HepG2 (cell line): ENCODE results near the gene GUCY2C. TPM values are rescaled to one million over a fixed set of nuclear protein-coding genes. Genes with fewer than 3 reads are reported as not detected.

ENCODE experiments used
- ATAC-seq: fragments of 200-7000 bp; cut with Tn5 transposase; 3 replicates; pipeline ENCODE4 v1.9.1; 2020; ENCODE audit warnings: mild to moderate bottlenecking, moderate library complexity
- BruUV-seq: library from RNA; stranded (reverse); fragments of 400-500 nt; replicated peaks from 2 replicates; lab custom pipeline; 2021; lab: Mats Ljungman, UMichigan
- CTCF ChIA-PET: fragments of 300-600 bp; formaldehyde crosslinking; extraction: SDS; loops from one replicate; lab custom pipeline; 2021; ENCODE audit warnings: low total read pairs, inconsistent platforms, low intra/inter-chr PET ratio; lab: Yijun Ruan, JAX
- POLR2A ChIA-PET: fragments of 350-600 bp; sonication (Branson Sonifier 250); formaldehyde crosslinking; loops from one replicate; lab custom pipeline; 2020; ENCODE audit warnings: antibody characterized with exemption, inconsistent platforms; lab: Yijun Ruan, JAX
- DNase-seq: peaks from one replicate; pipeline ENCODE4 v3.0.0-alpha.2; 2015; ENCODE audit warnings: low spot score
- FAIRE-seq: peaks from 3 replicates; lab custom pipeline; 2011; peaks lifted over from hg19 to GRCh38; lab: Jason Lieb, UNC
- H2AFZ ChIP-seq: one replicate; pipeline ENCODE4 v1.6.1; 2011; ENCODE audit warnings: low read length, inconsistent platforms
- H3K27ac ChIP-seq: fragments of 300-600 bp; 3 replicates; pipeline ENCODE4 v1.8.0; 2011; ENCODE audit warnings: mixed run types, mild to moderate bottlenecking, mixed read lengths, low read length, inconsistent platforms; ENCODE audit not compliant: insufficient read depth; ENCODE audit errors: extremely low read length
- H3K27me3 ChIP-seq, 2 experiments: fragments of 200-600 bp in 1 of 2; 2 replicates in 1 of 2; 3 replicates in 1 of 2; pipeline versions ENCODE4 v1.6.0 to v1.8.0; 2011; ENCODE audit warnings: low read length in 2 of 2, mild to moderate bottlenecking in 2 of 2, moderate library complexity in 2 of 2, inconsistent platforms in 1 of 2; ENCODE audit not compliant: insufficient read depth in 2 of 2, control insufficient read depth in 1 of 2
- H3K36me3 ChIP-seq, 2 experiments: fragments of 200-600 bp in 1 of 2; replicated peaks in 1 of 2; 2 replicates in 1 of 2; 3 replicates in 1 of 2; pipeline versions ENCODE4 v1.5.1 to v1.8.0; 2011; ENCODE audit warnings: low read length in 2 of 2, inconsistent platforms in 1 of 2; ENCODE audit not compliant: insufficient read depth in 2 of 2, control insufficient read depth in 1 of 2
- H3K4me1 ChIP-seq: 2 replicates; pipeline ENCODE4 v1.5.1; 2012; ENCODE audit warnings: low read length, inconsistent platforms; ENCODE audit not compliant: insufficient read depth
- H3K4me2 ChIP-seq: 2 replicates; pipeline ENCODE4 v1.6.0; 2011; ENCODE audit warnings: low read depth, low read length, inconsistent platforms
- H3K4me3 ChIP-seq, 3 experiments: fragments of 200-600 bp in 1 of 3; sonication (generic), shearing (Covaris generic) in 1 of 3; replicated peaks in 1 of 3; 2 replicates each; pipeline ENCODE4 v1.5.1; 2011 to 2016; ENCODE audit warnings: low read length in 3 of 3, inconsistent platforms in 2 of 3, low read depth in 2 of 3, mild to moderate bottlenecking in 2 of 3, control low read depth in 1 of 3, mixed read lengths in 1 of 3; ENCODE audit not compliant: insufficient read depth in 1 of 3
- H3K79me2 ChIP-seq: one replicate; pipeline ENCODE4 v1.6.1; 2011; ENCODE audit warnings: low read length, inconsistent platforms; ENCODE audit not compliant: insufficient read depth
- H3K9ac ChIP-seq: 2 replicates; pipeline ENCODE4 v1.6.0; 2011; ENCODE audit warnings: mild to moderate bottlenecking, low read depth, low read length, inconsistent platforms; ENCODE audit not compliant: insufficient read depth
- H3K9me3 ChIP-seq: 2 replicates; pipeline ENCODE4 v1.5.1; 2012; ENCODE audit warnings: mild to moderate bottlenecking, low read length
- H4K20me1 ChIP-seq: 2 replicates; pipeline ENCODE4 v1.6.0; 2011; ENCODE audit warnings: inconsistent platforms, mild to moderate bottlenecking, low read length, moderate library complexity; ENCODE audit not compliant: insufficient read depth
- FOXM1 ChIP-seq: sonication (generic); formaldehyde crosslinking; IDR thresholded peaks from 2 replicates; pipeline ENCODE4 v1.5.0; 2020; ENCODE audit warnings: missing genetic modification reagents
- HBP1 ChIP-seq: IDR thresholded peaks from 2 replicates; pipeline ENCODE4 v1.6.1; 2016; ENCODE audit warnings: low read depth, control low read depth
- HHEX ChIP-seq: IDR thresholded peaks from 2 replicates; pipeline ENCODE4 v1.6.1; 2016; ENCODE audit warnings: control low read depth
- JUND ChIP-seq: sonication (generic); formaldehyde crosslinking; IDR thresholded peaks from 2 replicates; pipeline ENCODE4 v1.8.0; 2022; ENCODE audit warnings: mild to moderate bottlenecking, missing genetic modification reagents
- KLF9 ChIP-seq: IDR thresholded peaks from 2 replicates; pipeline ENCODE4 v1.6.1; 2016; ENCODE audit warnings: low read depth
- MED8 ChIP-seq: sonication (generic); formaldehyde crosslinking; IDR thresholded peaks from 2 replicates; pipeline ENCODE4 v1.8.1; 2023; ENCODE audit warnings: mild to moderate bottlenecking, missing genetic modification reagents; ENCODE audit not compliant: insufficient replicate concordance
- NCOA2 ChIP-seq: sonication (generic); formaldehyde crosslinking; IDR thresholded peaks from 2 replicates; pipeline ENCODE4 v1.8.0; 2022; ENCODE audit warnings: inconsistent platforms
- NFE2L2 ChIP-seq: fragments of 150-350 bp; IDR thresholded peaks from 2 replicates; pipeline ENCODE4 v1.6.1; 2014; ENCODE audit warnings: low read length
- RFX3 ChIP-seq: IDR thresholded peaks from 2 replicates; pipeline ENCODE4 v1.6.1; 2016; ENCODE audit warnings: missing biosample characterization, missing genetic modification reagents
- RFXAP ChIP-seq: sonication (generic); formaldehyde crosslinking; IDR thresholded peaks from 2 replicates; pipeline ENCODE4 v1.4.0; 2020; ENCODE audit warnings: missing genetic modification reagents, borderline replicate concordance
- TEAD2 ChIP-seq: sonication (generic); formaldehyde crosslinking; IDR thresholded peaks from 2 replicates; pipeline ENCODE4 v1.9.0; 2021; ENCODE audit warnings: missing genetic modification reagents
- ZNF251 ChIP-seq: sonication (generic); formaldehyde crosslinking; IDR thresholded peaks from 2 replicates; pipeline ENCODE4 v1.9.0; 2021; ENCODE audit warnings: mild to moderate bottlenecking, missing genetic modification reagents
- ZNF572 ChIP-seq: sonication (generic); formaldehyde crosslinking; IDR thresholded peaks from 2 replicates; pipeline ENCODE4 v1.5.1; 2020; ENCODE audit warnings: mild to moderate bottlenecking, missing genetic modification reagents
- ZNF746 ChIP-seq: sonication (generic); formaldehyde crosslinking; IDR thresholded peaks from 2 replicates; pipeline ENCODE4 v1.8.0; 2022; ENCODE audit warnings: mild to moderate bottlenecking, missing genetic modification reagents
- in situ Hi-C: cut with HindIII; loops from 2 replicates; pipeline ENCODE4 v1.10.0; 2017; ENCODE audit warnings: low pct_unique_long_range_greater_than_20kb; ENCODE audit not compliant: extremely low pct_ligation_motif_present
- intact Hi-C: fragments of 100-400 bp; cut with micrococcal nuclease; formaldehyde crosslinking; loops from one replicate; pipeline ENCODE4 v1.10.0; 2022; ENCODE audit not compliant: unreplicated experiment
- polyA plus RNA-seq, 8 experiments: library from polyadenylated mRNA; depleted of rRNA in 3 of 8; stranded (reverse) in 7 of 8; unstranded in 1 of 8; fragments of >200 nt; fragmentation: Illumina TruSeq in 4 of 8; extraction: Trizol in 4 of 8; gene quantifications; 2 replicates each; pipeline versions ENCODE4 v1.2.1 to v1.2.3, GENCODE V29; 2011 to 2016; ENCODE audit warnings: low read depth in 4 of 8, missing spikeins in 1 of 8, mixed read lengths in 1 of 8; ENCODE audit not compliant: insufficient read depth in 1 of 8
- total RNA-seq, 5 experiments: library from RNA; depleted of rRNA; stranded (reverse); fragments of >200 nt; fragmentation: Illumina TruSeq; extraction: Trizol; gene quantifications; 2 replicates each; pipeline ENCODE4 v1.2.3, GENCODE V29; 2016; ENCODE audit warnings: low read depth in 1 of 5
- TF ChIP-seq, protein P1 (sequence below): sonication (generic); formaldehyde crosslinking; IDR thresholded peaks from 2 replicates; pipeline ENCODE4 v1.4.0; 2020; ENCODE audit warnings: missing genetic modification reagents
- TF ChIP-seq, protein P2 (sequence below): sonication (generic); formaldehyde crosslinking; IDR thresholded peaks from 2 replicates; pipeline ENCODE4 v1.9.0; 2022; ENCODE audit warnings: low read depth, missing genetic modification reagents

Gene GUCY2C
- total and polyA plus RNA-seq, 2 of the 13 experiments (the other 11 are each of a cell fraction or from before 2014, with no cell fraction given), result not detected

DNA sequence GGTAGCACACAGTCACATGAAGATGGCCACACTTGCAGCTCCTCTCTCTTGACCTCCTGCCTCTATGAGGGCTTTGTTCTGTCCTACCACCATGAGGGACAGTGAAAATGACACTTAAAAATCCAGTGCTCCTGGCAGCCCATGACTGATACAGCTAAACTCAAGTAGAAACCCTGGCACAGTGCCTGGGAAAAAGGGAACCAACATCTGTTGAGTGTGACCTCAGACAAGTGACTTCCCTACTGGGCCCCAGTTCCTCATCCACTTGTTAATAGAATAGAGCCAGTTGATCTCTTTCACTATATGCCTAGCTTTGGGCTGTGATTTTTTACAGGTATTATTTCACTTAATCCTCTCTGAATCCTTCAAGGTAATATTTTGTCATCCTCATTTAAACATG lies 4.8 kb downstream of the GUCY2C start:
- intact Hi-C loops, result no loop called here
- H3K4me1 ChIP-seq, result no peaks in the 10 kb centered on the region
- no peak for DNase-seq
- POLR2A ChIA-PET, result no interaction called here
- H3K27ac ChIP-seq, result no peak overlapping the region
- H3K27me3 ChIP-seq, result no peaks in the 10 kb centered on the region
- H3K4me3 ChIP-seq, result no peak overlapping the region
- no peak overlapping the region for H3K4me2 ChIP-seq
- no peaks in the 10 kb centered on the region for H3K36me3 ChIP-seq
- CTCF ChIA-PET, result no interaction called here
- TF ChIP-seq ZNF746 (no peak), TEAD2 (CRISPR knock-in tag) (no peak), JUND (no peak), NFE2L2 (no peak), MED8 (no peak), ZNF251 (no peak), FOXM1 (CRISPR knock-in tag) (no peak), RFXAP (CRISPR knock-in tag) (no peak), HHEX (no peak), RFX3 (CRISPR knock-in tag) (no peak), KLF9 (CRISPR knock-in tag) (no peak), ZNF572 (CRISPR knock-in tag) (no peak), HBP1 (CRISPR knock-in tag) (no peak), NCOA2 (CRISPR knock-in tag) (no peak)
- TF ChIP-seq, protein P1, sequence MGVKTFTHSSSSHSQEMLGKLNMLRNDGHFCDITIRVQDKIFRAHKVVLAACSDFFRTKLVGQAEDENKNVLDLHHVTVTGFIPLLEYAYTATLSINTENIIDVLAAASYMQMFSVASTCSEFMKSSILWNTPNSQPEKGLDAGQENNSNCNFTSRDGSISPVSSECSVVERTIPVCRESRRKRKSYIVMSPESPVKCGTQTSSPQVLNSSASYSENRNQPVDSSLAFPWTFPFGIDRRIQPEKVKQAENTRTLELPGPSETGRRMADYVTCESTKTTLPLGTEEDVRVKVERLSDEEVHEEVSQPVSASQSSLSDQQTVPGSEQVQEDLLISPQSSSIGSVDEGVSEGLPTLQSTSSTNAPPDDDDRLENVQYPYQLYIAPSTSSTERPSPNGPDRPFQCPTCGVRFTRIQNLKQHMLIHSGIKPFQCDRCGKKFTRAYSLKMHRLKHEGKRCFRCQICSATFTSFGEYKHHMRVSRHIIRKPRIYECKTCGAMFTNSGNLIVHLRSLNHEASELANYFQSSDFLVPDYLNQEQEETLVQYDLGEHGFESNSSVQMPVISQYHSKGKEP, result no peak
- TF ChIP-seq, protein P2, sequence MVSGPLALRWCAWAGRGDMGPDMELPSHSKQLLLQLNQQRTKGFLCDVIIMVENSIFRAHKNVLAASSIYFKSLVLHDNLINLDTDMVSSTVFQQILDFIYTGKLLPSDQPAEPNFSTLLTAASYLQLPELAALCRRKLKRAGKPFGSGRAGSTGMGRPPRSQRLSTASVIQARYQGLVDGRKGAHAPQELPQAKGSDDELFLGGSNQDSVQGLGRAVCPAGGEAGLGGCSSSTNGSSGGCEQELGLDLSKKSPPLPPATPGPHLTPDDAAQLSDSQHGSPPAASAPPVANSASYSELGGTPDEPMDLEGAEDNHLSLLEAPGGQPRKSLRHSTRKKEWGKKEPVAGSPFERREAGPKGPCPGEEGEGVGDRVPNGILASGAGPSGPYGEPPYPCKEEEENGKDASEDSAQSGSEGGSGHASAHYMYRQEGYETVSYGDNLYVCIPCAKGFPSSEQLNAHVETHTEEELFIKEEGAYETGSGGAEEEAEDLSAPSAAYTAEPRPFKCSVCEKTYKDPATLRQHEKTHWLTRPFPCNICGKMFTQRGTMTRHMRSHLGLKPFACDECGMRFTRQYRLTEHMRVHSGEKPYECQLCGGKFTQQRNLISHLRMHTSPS (CRISPR knock-in tag), result no peak
- TF ChIP-seq, all 625 proteins: peak for 0
- no peak for FAIRE-seq
- no peaks in the 10 kb centered on the region for H3K79me2 ChIP-seq
- no peaks in the 10 kb centered on the region for H4K20me1 ChIP-seq
- H2AFZ ChIP-seq, result no peak overlapping the region
- H3K9me3 ChIP-seq, result no peaks in the 10 kb centered on the region
- in situ Hi-C loops, result no loop called here
- BruUV-seq, result no TSS peak
- ATAC-seq, result no peak
- H3K9ac ChIP-seq, result no peak overlapping the region
